GM21423 (cell line): ENCODE data around the gene AUTS2.

Experiments used
- ATAC-seq: cut with Tn5 transposase; IDR thresholded peaks from one replicate; pipeline ENCODE4 v1.9.1; 2021; ENCODE audit warnings: mild to moderate bottlenecking, moderate library complexity; ENCODE audit not compliant: unreplicated experiment

The AUTS2 gene

DNA sequence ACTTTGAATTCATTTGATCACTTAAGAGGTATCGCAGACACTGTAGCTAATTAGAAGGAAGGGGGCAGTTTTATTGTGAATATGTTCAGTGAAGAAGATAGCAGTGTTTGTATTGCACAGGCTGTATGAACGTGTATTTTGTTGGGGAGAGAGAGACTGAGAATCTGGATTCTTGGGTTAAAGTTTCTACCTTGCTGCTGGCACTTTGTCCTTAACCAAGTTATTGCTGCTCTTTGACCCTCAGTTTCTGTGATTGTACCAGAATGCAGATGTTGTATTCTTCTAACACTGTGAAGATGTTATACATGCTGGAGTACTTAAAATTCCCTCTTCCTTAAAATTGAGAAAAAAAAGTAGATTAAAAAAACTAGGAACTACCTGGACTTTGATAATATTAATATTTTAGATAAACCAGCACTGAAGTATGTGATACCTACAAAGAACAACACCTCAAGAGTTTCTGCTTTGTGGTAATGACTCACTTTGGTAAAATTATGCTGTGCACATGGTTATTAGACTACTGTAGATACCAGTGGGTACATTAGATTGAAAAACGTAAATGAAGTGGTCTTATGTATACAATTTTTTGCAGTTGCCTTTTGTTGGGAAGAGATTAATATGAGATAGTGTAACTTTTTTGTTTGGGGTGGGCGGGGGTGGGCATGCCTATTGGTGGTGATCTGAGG lies 321.3 kb downstream of the AUTS2 start:
- ATAC-seq, result no peak

DNA sequence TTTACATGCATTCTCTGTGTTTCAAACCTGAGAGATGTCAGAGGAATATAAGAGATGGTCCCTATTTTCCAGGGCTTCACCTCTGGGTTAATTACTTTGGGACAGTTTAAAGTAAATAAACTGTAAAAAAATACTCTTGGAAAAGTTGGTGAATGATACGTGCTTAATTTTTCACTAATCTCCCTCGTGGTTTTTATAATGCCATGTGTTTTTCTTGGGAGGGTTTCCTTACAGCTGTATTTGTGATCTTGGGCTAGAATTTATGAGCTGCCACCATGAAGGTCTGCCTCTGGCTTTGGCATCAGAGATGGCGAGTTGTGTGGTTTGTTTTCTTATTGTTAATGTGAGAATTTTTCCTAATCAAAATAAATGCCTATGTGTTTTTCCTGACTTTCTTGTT lies 322.5 kb downstream of the AUTS2 start:
- no peak for ATAC-seq

DNA sequence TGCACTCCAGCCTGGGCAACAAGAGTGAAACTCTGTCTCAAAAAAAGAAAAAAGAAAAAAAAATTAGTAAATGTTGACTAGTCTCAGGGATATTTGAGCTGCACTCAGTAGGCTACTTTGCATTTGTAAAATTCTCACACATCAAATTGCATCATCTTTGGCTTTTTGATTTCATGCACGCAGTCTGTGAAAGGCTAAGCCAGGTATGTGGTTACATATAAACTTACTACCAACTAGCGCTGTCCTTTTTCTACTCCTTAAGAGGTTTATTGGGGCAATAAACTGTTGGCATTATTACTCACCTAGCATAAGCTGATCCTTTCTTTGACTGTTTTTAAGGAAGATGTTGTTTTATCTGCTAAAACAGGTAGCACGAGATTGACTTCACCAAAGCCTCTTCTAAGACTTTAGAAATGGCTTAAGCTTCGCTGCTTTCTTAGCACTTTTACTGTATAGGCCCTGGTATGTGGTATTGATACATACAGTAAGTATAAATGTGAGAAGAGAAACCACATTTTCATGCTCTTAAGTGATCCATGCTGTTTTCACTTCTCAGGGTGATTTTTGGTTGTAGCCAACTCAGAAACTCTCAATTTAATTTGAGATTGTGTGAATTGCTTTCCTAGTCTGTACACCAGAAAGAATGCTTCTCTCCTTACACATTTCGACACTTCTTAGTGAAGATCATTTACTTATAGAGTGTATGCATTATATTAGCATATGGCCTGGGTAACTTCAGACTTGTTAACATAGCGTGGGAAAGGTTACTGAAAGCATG lies 323.9 kb downstream of the AUTS2 start:
- peak; percentile 75 for ATAC-seq

DNA sequence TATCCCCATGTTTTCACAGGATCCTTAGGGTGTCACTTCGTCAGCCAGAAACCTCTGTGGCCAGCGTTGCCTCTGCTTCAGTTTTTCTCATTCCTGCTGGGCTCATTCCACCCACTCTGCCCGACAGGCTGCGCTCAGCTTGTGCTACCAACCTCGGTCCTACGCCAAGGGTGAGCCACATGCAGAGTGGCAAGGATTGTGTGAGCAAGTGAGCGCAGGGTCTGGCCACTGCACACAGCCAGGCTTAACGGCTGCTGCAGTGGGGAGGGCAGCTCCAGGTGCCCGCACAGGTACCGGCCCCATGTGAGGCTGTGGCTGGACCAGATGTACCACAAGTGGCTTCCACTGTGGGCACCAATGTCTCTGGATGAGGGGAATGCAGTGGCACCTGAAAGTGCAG lies 329.2 kb downstream of the AUTS2 start:
- no peak for ATAC-seq

- no peak for ATAC-seq
These were observed 330.3 kb downstream of the AUTS2 start for GRCh38 chr7:69928621-69929020.

GRCh38 chr7:69929622-69930021 lies 331.3 kb downstream of the AUTS2 start:
- ATAC-seq, result no peak

GRCh38 chr7:69932034-69932628 lies 333.9 kb downstream of the AUTS2 start:
- ATAC-seq, result no peak

DNA sequence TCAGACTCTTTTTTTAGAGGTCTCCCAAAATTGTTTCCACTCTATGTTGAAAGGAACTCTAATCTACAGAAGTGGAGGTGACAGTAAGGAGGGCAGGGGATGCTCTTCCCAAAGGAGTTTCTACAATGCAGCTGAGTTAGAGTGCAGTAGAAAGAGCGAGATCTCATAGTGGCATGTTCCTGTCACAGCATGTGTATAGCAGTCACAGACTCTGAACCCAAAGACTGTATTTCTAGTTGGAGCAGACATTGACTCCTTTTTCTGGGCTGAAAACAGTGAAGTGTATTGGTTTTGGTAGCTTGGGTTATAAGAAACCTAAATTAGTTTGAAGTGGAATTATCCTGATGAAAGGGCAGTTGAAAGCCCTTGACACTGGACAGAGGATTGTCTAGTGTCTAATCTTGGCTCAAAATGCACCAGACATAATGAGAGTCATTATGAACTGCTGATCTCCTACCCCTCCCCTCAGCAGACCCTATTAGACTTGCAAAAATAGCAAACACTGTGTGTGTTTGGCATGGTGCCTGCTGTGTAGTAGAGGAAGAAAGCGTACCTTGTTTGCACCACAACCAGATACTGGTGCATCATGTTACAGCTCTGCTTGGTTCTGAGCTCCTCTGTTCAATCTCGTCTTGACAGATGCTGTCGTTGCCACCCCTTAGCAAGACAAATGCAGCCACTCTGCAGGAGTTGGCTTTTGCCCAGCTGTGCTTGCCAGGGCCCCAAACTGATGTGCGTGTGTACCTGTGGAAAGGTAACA lies 336.0 kb downstream of the AUTS2 start:
- ATAC-seq, result no peak

DNA sequence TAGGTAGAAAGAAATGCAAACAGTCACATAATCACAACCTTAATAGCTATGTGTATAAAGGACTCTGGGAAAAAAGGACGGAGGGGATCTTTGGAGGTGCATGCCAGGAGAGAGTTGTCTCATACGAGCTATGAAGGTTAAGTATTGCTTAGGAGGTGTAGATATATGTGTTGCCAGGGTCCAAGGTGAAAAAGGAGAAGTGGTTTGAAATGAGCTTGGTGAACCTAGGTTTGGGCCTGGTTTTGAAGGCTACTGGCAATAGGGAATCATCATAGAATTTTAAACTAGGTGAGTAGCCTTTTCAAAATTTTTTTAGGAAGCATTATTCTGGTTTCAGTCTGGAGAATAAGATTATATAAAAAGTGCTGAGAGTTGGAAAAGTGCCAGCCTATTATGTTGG lies 336.8 kb downstream of the AUTS2 start:
- no peak for ATAC-seq

- no peak for ATAC-seq
These were observed 338.8 kb downstream of the AUTS2 start for GRCh38 chr7:69937097-69937496.

DNA sequence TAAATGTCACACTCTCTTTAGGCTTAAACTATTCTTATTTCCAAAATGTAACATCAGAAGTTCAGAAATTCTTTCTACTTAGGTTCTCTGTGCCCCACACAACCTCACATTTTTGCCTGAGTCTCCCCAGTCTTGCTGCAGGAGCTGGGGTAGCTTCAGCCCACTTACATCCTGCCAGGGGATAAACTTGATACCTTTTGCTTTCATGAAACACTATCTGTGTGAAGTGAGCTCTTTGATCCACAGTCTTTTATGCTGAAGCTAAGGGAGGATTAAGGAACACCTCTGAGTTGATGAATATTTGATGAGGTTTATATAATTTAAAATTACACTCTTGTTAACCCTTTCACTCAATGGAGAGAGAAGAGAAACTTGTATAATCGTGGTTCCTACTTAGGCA lies 341.0 kb downstream of the AUTS2 start:
- no peak for ATAC-seq

DNA sequence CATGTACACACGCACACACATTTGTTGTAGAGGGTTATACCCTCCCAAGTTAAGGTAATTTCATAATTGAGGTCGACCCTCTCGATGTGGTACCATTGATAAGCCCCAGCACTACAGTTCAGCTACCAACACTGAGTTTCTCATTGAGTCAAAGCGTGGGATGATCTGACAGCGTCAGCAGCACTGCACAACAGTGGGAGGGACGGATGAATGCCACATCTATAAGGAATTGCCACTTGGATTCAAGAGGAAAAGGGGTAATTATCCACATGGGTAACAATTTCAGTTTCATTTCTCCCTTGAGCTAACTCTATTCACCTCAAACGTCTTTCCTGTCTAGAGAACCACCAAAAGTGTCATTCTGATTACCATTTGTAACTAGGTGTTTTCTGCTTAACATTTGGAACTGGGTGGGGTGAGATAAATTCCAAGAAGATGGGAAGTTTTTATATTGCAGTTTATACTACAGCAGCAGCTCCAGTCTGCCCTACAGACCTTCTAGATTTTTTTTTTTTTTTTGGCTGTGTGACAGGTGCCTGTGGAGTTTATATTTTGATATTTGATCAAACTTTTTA lies 342.9 kb downstream of the AUTS2 start:
- no peak for ATAC-seq

DNA sequence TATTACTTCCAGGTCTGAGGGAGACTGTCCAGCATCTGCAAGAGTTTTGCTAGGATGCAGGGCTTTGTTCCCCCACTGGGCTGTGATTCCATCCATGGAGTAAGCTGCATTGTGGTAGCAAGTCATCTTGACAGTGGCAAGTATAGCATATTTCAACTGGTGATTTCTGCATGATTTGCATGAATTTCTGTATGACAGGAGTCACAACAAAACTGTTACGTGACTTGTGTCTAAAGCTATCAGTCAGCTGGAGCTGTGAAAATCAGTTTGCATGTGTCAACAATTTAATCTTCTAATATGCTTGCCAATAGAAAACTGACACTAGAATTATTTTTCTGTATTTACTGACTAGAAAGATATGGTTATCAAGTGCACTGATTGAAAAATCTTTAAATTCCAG lies 344.3 kb downstream of the AUTS2 start:
- no peak for ATAC-seq

GRCh38 chr7:69946901-69947300 lies 348.6 kb downstream of the AUTS2 start:
- ATAC-seq, result no peak

DNA sequence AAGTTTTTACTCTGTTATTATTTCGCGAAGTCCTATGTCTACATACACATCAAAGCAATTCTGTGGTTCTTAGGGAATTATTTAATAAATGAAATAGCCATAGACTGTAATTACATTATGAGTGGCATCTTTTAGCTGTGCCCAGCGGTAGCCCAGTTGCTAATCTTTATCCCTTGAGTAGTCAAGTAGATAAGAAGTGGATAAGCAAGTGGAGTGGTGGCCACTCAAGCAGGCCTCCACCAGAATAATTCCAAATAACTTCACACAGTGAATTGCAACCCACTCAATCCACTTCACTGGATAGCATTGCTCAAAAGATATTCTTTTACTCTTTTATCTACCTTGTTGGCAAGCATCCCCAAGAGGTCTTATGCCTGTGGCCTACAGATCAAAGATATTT lies 349.7 kb downstream of the AUTS2 start:
- no peak for ATAC-seq

GRCh38 chr7:69949122-69949521 lies 350.8 kb downstream of the AUTS2 start:
- no peak for ATAC-seq

- no peak for ATAC-seq
These were observed 353.2 kb downstream of the AUTS2 start for GRCh38 chr7:69951458-69951857.

GRCh38 chr7:69953136-69954067 lies 355.1 kb downstream of the AUTS2 start:
- ATAC-seq, result peak; percentile 51

- ATAC-seq, result no peak
These were observed 358.3 kb downstream of the AUTS2 start for GRCh38 chr7:69956541-69956940.

DNA sequence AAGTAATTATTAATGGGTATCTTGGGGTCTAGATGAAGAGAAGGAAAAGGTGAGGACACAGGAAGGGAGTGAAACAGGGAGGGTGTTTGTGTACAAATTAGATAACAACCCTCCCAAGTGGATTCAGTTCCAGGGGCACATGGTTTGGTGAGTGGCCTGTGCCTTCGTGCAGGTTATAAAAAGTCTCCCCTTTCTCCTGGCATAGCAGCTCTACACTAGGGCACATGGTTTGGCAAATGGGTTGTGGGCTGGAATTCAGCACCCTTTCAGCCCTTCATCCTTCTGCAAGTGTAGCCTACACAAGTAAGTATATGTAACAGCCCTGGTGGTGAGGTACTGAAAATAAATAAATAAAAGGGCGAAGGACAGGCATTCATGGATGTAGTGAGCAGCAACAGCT lies 359.4 kb downstream of the AUTS2 start:
- ATAC-seq, result no peak
